H1 (cell line): ENCODE results near the gene MRPL42. TPM values are rescaled to one million over a fixed set of nuclear protein-coding genes. Genes with fewer than 3 reads are reported as not detected.
A peak's percentile ranks its signal among the peaks of the same experiment; 100 is the strongest.

Experiments used
- CTCF ChIA-PET: fragments of 300-600 bp; sonication (Branson Sonifier 250); formaldehyde crosslinking; loops from one replicate; lab custom pipeline; 2021; ENCODE audit not compliant: partially characterized antibody; lab: Charles Lee
- POLR2A ChIA-PET: fragments of 300-600 bp; sonication (Branson Sonifier 250); formaldehyde crosslinking; loops from one replicate; lab custom pipeline; 2021; ENCODE audit warnings: inconsistent platforms; ENCODE audit not compliant: partially characterized antibody; lab: Charles Lee
- DNase-seq, 2 experiments: peaks; one replicate each; pipeline versions ENCODE4 v3.0.0 to v3.0.0-alpha.2; 2010 to 2022; ENCODE audit warnings: low spot score in 2 of 2, low read depth in 1 of 2, mixed read lengths in 1 of 2
- FAIRE-seq: peaks from 2 replicates; lab custom pipeline; 2011; peaks lifted over from hg19 to GRCh38; lab: Jason Lieb, UNC
- H2AFZ ChIP-seq: 2 replicates; pipeline ENCODE4 v1.8.1; 2012; ENCODE audit warnings: low read length, inconsistent platforms
- H2AK5ac ChIP-seq: 2 replicates; pipeline ENCODE4 v1.6.1; 2013; ENCODE audit warnings: low read depth, low read length
- H2BK120ac ChIP-seq: replicated peaks from 2 replicates; pipeline ENCODE3; 2013; ENCODE audit warnings: low read depth, low read length, inconsistent platforms
- H2BK12ac ChIP-seq: 2 replicates; pipeline ENCODE4 v1.6.1; 2013; ENCODE audit warnings: low read depth, low read length
- H2BK15ac ChIP-seq: 2 replicates; pipeline ENCODE4 v1.6.1; 2013; ENCODE audit warnings: low read length
- H2BK20ac ChIP-seq: 2 replicates; pipeline ENCODE4 v1.6.1; 2013; ENCODE audit warnings: low read length
- H2BK5ac ChIP-seq: 2 replicates; pipeline ENCODE4 v1.6.1; 2013; ENCODE audit warnings: low read depth, low read length
- H3K14ac ChIP-seq: 2 replicates; pipeline ENCODE4 v1.6.1; 2013; ENCODE audit warnings: inconsistent platforms; ENCODE audit not compliant: insufficient read length
- H3K18ac ChIP-seq: 2 replicates; pipeline ENCODE4 v1.6.1; 2013; ENCODE audit warnings: low read length; ENCODE audit errors: extremely low read depth
- H3K23ac ChIP-seq: 2 replicates; pipeline ENCODE4 v1.6.1; 2013; ENCODE audit warnings: inconsistent platforms; ENCODE audit not compliant: insufficient read length
- H3K23me2 ChIP-seq: 2 replicates; pipeline ENCODE4 v1.6.1; 2013; ENCODE audit warnings: low read depth, low read length
- H3K27ac ChIP-seq: 2 replicates; pipeline ENCODE4 v1.6.1; 2011; ENCODE audit warnings: low read depth, low read length, inconsistent platforms
- H3K27me3 ChIP-seq, 4 experiments: replicated peaks in 1 of 4; 1 replicate in 1 of 4; 2 replicates in 3 of 4; pipeline versions ENCODE4 v1.6.1 to v1.8.1; 2011 to 2013; ENCODE audit warnings: low read length in 3 of 4, mild to moderate bottlenecking in 3 of 4, inconsistent platforms in 2 of 4, mixed read lengths in 2 of 4, moderate library complexity in 1 of 4; ENCODE audit not compliant: control insufficient read depth in 3 of 4, insufficient read depth in 3 of 4; ENCODE audit errors: extremely low read depth in 1 of 4
- H3K36me3 ChIP-seq, 4 experiments: 2 replicates each; pipeline versions ENCODE4 v1.6.1 to v1.8.1; 2011 to 2013; ENCODE audit warnings: mild to moderate bottlenecking in 4 of 4, low read length in 3 of 4, moderate library complexity in 2 of 4, control low read depth in 1 of 4, inconsistent platforms in 1 of 4; ENCODE audit not compliant: insufficient read depth in 4 of 4, control insufficient read depth in 2 of 4
- H3K4ac ChIP-seq: replicated peaks from 2 replicates; pipeline ENCODE3; 2013; ENCODE audit warnings: low read length, low read depth, mixed read lengths, inconsistent platforms; ENCODE audit not compliant: insufficient read length
- H3K4me1 ChIP-seq, 4 experiments: replicated peaks in 1 of 4; 1 replicate in 1 of 4; 2 replicates in 3 of 4; pipeline versions ENCODE4 v1.6.1 to v1.8.1; 2011 to 2013; ENCODE audit warnings: low read length in 3 of 4, inconsistent platforms in 2 of 4, mixed read lengths in 1 of 4; ENCODE audit not compliant: insufficient read depth in 4 of 4, control insufficient read depth in 3 of 4
- H3K4me2 ChIP-seq, 2 experiments: 2 replicates each; pipeline versions ENCODE4 v1.6.1 to v1.8.1; 2011 to 2013; ENCODE audit warnings: low read depth in 2 of 2, low read length in 2 of 2, control low read depth in 1 of 2, inconsistent platforms in 1 of 2, mild to moderate bottlenecking in 1 of 2; ENCODE audit not compliant: insufficient read depth in 1 of 2
- H3K4me3 ChIP-seq, 4 experiments: fragments of 200-600, 300-600 bp in 1 of 4; sonication (generic), shearing (Covaris generic), sonication (Bioruptor Twin) in 1 of 4; 2 replicates each; pipeline versions ENCODE4 v1.5.1 to v1.8.1; 2011 to 2016; ENCODE audit warnings: low read length in 4 of 4, low read depth in 3 of 4, control low read depth in 2 of 4, inconsistent platforms in 2 of 4, mild to moderate bottlenecking in 2 of 4, mixed read lengths in 1 of 4, moderate library complexity in 1 of 4; ENCODE audit not compliant: insufficient read depth in 2 of 4; ENCODE audit errors: extremely low read depth in 1 of 4
- H3K56ac ChIP-seq: replicated peaks from 2 replicates; pipeline ENCODE3; 2013; ENCODE audit warnings: low read depth, mild to moderate bottlenecking, mixed read lengths, low read length, inconsistent platforms; ENCODE audit not compliant: insufficient read length
- H3K79me1 ChIP-seq: 2 replicates; pipeline ENCODE4 v1.6.1; 2013; ENCODE audit warnings: low read depth, low read length, control low read depth
- H3K79me2 ChIP-seq, 2 experiments: 2 replicates each; pipeline versions ENCODE4 v1.6.1 to v1.8.1; 2012 to 2013; ENCODE audit warnings: low read length in 2 of 2, mild to moderate bottlenecking in 2 of 2, inconsistent platforms in 1 of 2; ENCODE audit not compliant: insufficient read depth in 2 of 2, control insufficient read depth in 1 of 2
- H3K9ac ChIP-seq, 4 experiments: replicated peaks in 1 of 4; 1 replicate in 1 of 4; 2 replicates in 3 of 4; pipeline versions ENCODE4 v1.6.1 to v1.8.1; 2011 to 2013; ENCODE audit warnings: low read depth in 3 of 4, low read length in 3 of 4, control low read depth in 2 of 4, mild to moderate bottlenecking in 2 of 4, moderate library complexity in 2 of 4, inconsistent platforms in 1 of 4; ENCODE audit errors: extremely low read depth in 1 of 4
- H3K9me3 ChIP-seq, 2 experiments: 2 replicates each; pipeline versions ENCODE4 v1.6.1 to v1.8.1; 2012 to 2013; ENCODE audit warnings: mild to moderate bottlenecking in 2 of 2, moderate library complexity in 2 of 2, control low read depth in 1 of 2, inconsistent platforms in 1 of 2, low read depth in 1 of 2, low read length in 1 of 2, mixed read lengths in 1 of 2; ENCODE audit not compliant: insufficient read depth in 2 of 2
- H4K20me1 ChIP-seq, 2 experiments: replicated peaks in 1 of 2; 2 replicates each; pipeline versions ENCODE3 to v1.8.1; 2011 to 2013; ENCODE audit warnings: inconsistent platforms in 2 of 2, low read length in 2 of 2, mild to moderate bottlenecking in 1 of 2; ENCODE audit not compliant: insufficient read depth in 2 of 2, control insufficient read depth in 1 of 2
- H4K5ac ChIP-seq: 2 replicates; pipeline ENCODE4 v1.6.1; 2013; ENCODE audit warnings: low read length, low read depth, mixed read lengths, inconsistent platforms; ENCODE audit not compliant: insufficient read length
- H4K8ac ChIP-seq: 2 replicates; pipeline ENCODE4 v1.8.0; 2013; ENCODE audit warnings: mild to moderate bottlenecking, moderate library complexity, low read length, inconsistent platforms; ENCODE audit not compliant: insufficient read depth; ENCODE audit errors: extremely low read depth
- H4K91ac ChIP-seq: replicated peaks from 2 replicates; pipeline ENCODE3; 2013; ENCODE audit warnings: low read length, mixed read lengths, inconsistent platforms; ENCODE audit not compliant: insufficient read length
- KDM5A ChIP-seq: fragments of 200-600 bp; IDR thresholded peaks from 2 replicates; pipeline ENCODE4 v1.7.1; 2012; ENCODE audit warnings: mild to moderate bottlenecking, low read length, inconsistent platforms, mixed read lengths
- WGBS, 2 experiments: shearing (Covaris generic) in 1 of 2; methylation state at CpG; one replicate each; pipeline versions ENCODE4 v1.1.6 to v1.1.7; 2013 to 2015; ENCODE audit warnings: low lambda C conversion rate in 2 of 2, mixed read lengths in 2 of 2, inconsistent platforms in 1 of 2, low coverage in 1 of 2, missing lambda C conversion rate in 1 of 2; ENCODE audit not compliant: insufficient replicate concordance in 2 of 2, insufficient coverage in 1 of 2, insufficient read length in 1 of 2; ENCODE audit errors: extremely low coverage in 1 of 2, missing lambda C conversion rate in 1 of 2; 5-methylcytosine and 5-hydroxymethylcytosine counted together
- polyA plus RNA-seq, 7 experiments: library from polyadenylated mRNA; depleted of rRNA in 3 of 7; stranded (reverse) in 5 of 7; unstranded in 2 of 7; fragments of >200 nt in 5 of 7; fragments of 200-250 nt in 2 of 7; gene quantifications; 1 replicate in 5 of 7; 2 replicates in 1 of 7; 4 replicates in 1 of 7; pipeline versions ENCODE4 v1.2.1 to v1.2.3, GENCODE V29; 2011 to 2013; ENCODE audit warnings: missing spikeins in 2 of 7, mixed read lengths in 2 of 7
- total RNA-seq: library from RNA; stranded (reverse); fragmentation: NEBNext Ultra II Directional; extraction: Animal tissue kit (Norgen Biotek cat#: 25700); gene quantifications from 2 replicates; pipeline ENCODE4 v1.2.1, GENCODE V29; 2021

The MRPL42 gene
- total and polyA plus RNA-seq, 2 of the 8 experiments (the other 6 are each of a cell fraction or from before 2014, with no cell fraction given): 110 to 176 TPM

DNA sequence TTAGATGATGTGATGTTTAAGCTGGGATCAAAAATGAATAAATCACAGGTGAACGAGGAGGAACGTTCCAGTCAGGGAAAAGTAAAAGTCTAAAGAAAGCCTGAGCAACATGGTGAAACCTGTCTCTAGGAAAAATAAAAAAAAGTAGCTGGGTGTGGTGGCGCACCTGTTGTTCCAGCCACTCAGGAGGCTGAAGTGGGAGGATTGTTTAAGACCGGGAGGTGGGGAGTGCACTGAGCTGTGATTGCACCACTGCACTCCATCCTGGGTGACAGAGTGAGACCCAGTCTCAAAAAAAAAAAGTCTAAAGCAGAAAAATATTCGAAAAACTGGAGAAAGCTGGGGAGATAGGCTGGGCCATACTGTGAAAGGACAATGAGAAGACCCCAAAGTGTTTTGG, 66.0 kb downstream of the MRPL42 start:
- Histone ChIP-seq H4K5ac (no peak overlapping the region), H3K4me3 (no peak overlapping the region), H3K23ac (no peak overlapping the region), H3K4me2 (no peak overlapping the region), H3K27me3 (no peaks in the 10 kb centered on the region), H3K27ac (no peak overlapping the region), H4K91ac (no peak overlapping the region), H2AK5ac (no peak overlapping the region), H2AFZ (no peak overlapping the region), H3K36me3 (no peaks in the 10 kb centered on the region), H3K14ac (no peak overlapping the region), H3K79me1 (no peaks in the 10 kb centered on the region), H2BK5ac (no peak overlapping the region), H3K56ac (no peak overlapping the region), H3K9me3 (no peaks in the 10 kb centered on the region), H2BK20ac (no peak overlapping the region), H3K23me2 (no peaks in the 10 kb centered on the region; the same call in 1 of the 2 replicates), H2BK12ac (no peak overlapping the region), H3K79me2 (no peaks in the 10 kb centered on the region), H2BK120ac (no peak overlapping the region), H4K20me1 (no peaks in the 10 kb centered on the region), H3K4me1 (peaks cover 0 to 3% (median 0%) of the 10 kb centered on the region in 4 experiments; a peak in 1 of 7 replicates), H4K8ac (no peak overlapping the region), H3K9ac (no peak overlapping the region), H2BK15ac (no peak overlapping the region), H3K18ac (no peak overlapping the region), H3K4ac (no peak overlapping the region)
- FAIRE-seq (no peak), DNase-seq (peak in 1 of 2 experiments; percentile 4)
- WGBS, 2 experiments: 82% methylated on average over 5 of the region's 5 CpGs; no CpG with 5 or more reads in 1 of the 2 experiments
- ChIA-PET POLR2A (interaction anchor here (0.6 kb wide), 1 partner anchor 25 kb away, joined by 3 read pairs; no protein-coding TSS in a partner anchor), CTCF (interaction anchor here (0.9 to 1.3 kb wide), 3 partner anchors 9 to 569 kb away, joined by 3 to 5 read pairs (median 4); no protein-coding TSS in a partner anchor)
- no peak for TF ChIP-seq KDM5A
